Stromal cell of bone marrow (primary cell): Measurements from ENCODE around the gene KIAA0825.

Source experiments
- DNase-seq: peaks from one replicate; pipeline ENCODE4 v3.0.0-alpha.2; 2012; ENCODE audit warnings: low read depth

KIAA0825 gene

DNA sequence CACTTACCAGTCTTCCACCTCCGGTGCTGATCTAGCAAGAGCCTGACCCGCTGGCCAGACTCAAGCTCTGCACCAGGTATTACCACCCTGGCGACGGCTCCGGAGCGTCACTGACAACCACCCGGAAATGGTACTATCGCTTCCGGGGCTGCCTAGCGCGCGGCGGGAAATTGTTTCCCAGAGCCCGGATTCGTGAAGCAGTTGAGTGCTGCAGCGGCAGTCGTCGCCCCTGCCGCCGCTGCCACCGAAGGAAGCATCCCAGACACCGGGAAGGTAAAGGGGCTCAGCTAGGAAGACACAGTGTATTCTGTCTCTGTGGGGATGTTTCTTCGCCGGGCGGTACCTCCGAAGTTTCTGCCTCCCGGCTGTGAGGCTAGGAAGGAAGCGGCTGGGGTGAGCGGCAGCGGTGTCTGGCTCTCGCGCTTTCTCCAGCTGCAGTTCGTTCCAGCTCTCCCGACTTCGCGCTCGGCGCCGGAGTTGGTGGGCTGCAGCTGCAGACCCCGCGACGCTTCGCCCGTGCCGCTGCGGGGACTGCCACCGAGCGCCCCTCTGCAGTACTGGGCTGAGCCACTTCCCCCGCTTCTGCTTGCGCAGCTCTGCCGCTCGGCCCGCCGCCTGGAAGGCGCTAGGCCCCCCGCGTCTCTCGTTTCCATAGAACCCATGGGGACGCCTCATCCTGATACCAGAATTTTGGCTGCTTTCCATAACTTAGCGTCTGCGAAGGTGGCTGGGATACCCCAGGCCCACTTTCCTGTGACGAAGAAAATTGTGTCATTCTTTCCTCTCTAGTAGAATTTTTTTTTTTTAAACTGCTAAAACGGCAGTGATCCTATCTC is at the start of gene KIAA0825, which contains the start of gene SLF1:
Gene KIAA0825 (minus strand): TSS at position 112 of the 836 bp plus-strand sequence. CDS start 81,478 bp downstream, outside the sequence.
Gene SLF1 (plus strand): TSS at position 177 of the 836 bp plus-strand sequence. CDS start 10,142 bp downstream, outside the sequence.
- peak; percentile 81 for DNase-seq

DNA sequence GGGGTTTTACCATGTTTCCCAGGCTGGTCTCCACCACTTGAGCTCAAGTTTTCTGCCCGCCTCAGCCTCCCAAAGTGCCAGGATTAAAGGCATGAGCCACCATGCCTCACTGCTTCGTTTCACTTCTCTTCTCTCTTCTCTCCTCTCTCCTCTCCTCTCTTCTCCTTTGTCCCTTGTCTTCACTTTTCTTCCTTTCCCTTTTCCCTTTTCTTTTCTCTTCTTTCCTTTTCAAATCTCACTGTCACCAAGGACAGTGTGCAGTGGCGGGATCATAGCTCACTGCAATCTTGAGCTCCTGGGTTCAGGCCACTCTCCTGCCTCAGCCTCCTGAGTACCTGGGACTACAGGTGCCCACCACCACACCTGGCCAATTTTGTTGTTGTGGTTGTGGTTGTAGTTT is 49.5 kb upstream of the KIAA0825 start:
- no peak for DNase-seq

GRCh38 chr5:94661086-94661485 is 42.7 kb upstream of the KIAA0825 start:
- DNase-seq, result no peak

GRCh38 chr5:94660506-94660905 is 42.1 kb upstream of the KIAA0825 start:
- no peak for DNase-seq

DNA sequence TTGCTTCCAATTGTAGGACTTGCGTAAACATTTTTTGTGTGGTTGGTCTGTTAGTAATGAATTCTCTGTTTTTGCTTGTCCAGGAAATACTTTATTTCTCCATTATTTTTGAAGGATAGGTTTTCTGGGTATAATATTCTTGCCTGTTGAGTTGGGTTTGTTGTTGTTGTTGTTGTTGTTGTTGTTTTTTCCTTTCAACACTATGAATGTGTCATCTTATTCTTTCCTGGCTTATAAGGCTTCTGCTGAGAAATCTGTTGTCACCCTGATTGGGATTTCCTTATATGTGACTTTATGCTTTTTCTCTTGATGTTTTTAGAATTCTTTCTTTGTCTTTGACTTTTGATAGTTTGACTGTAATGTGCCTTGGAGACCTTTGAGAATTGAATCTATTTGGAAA is 39.9 kb upstream of the KIAA0825 start:
- DNase-seq, result no peak

GRCh38 chr5:94649874-94650273 is 31.5 kb upstream of the KIAA0825 start:
- no peak for DNase-seq

- no peak for DNase-seq
Observed at GRCh38 chr5:94646758-94647157, 28.4 kb upstream of the KIAA0825 start.

GRCh38 chr5:94645053-94645452 is 26.6 kb upstream of the KIAA0825 start:
- DNase-seq, result no peak

DNA sequence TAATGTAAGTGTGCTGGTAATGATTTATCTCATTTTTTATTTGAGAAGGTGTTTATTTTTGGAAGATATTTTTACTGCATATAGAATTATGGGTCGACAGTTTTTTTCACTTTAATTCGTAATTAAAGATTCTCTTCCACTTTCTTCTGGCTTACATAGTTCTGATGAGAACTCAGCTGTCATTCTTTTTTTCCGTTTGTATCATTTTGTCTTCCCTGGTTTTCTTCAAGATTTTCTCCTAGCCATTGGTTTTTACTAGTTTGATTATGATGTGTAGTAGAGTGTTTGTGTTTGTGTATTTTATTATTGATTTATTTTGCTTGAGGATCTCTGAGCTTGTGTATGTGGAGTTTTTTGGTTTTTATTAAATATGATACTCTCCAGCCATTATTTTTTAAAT is 21.8 kb upstream of the KIAA0825 start:
- DNase-seq, result no peak

GRCh38 chr5:94632024-94632423 is 13.6 kb upstream of the KIAA0825 start:
- DNase-seq, result no peak

DNA sequence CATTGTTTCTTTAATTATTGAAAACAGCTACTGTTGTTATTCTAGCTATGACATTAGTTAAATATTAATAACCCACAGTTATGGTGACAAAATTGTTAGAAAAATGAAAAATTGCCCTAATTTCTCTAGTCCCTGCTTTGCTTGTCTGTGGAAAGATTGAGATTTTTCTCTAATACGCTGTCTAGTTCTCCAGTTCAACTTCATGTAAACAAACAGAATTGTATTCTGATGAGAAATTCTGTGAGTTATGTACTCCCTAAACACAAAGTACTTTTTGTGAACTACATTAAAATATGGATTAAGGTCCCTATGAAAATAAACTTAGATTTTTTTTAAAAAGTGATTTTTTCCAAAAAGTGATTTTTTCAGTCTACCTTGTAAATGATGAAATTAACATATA is 8.8 kb upstream of the KIAA0825 start:
- no peak for DNase-seq

DNA sequence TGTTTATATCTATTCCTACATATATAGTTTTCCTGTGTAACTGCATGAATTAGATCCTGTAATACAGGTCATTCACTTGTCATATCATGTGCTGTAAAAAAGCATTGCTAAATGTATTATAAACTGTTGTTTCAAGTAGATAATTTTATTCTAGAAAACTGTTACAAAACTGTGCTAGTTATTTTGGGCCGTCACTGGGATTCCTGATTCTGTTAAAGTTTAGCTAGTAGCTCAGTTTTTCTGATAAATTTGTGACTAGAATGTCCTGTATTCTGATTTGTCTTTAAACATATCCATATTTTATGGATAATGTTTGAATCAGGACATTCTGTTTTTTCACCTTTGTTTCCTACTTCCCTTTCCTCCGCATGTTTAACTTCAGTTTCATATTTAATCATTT is 5.5 kb upstream of the KIAA0825 start:
- no peak for DNase-seq

GRCh38 chr5:94623011-94623410 is 4.6 kb upstream of the KIAA0825 start:
- no peak for DNase-seq

DNA sequence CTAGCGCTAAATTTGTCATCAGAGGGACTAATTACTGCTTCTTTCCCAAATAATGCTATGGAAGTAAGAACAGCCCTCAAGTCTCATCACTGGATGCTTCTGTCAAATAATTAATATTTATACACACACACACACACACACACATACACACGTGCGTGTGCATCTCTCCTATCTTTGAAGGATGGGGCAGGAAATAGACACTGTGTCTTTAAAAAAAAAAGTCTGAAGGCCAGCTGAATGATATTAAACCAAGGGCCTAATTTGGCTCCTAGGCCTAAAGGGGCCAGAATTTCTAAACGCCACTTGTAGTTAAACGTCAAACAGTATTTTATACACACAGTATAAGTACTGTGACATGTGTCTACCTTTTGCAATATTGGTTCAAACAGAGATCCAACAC is 3.4 kb upstream of the KIAA0825 start:
- DNase-seq, result no peak

DNA sequence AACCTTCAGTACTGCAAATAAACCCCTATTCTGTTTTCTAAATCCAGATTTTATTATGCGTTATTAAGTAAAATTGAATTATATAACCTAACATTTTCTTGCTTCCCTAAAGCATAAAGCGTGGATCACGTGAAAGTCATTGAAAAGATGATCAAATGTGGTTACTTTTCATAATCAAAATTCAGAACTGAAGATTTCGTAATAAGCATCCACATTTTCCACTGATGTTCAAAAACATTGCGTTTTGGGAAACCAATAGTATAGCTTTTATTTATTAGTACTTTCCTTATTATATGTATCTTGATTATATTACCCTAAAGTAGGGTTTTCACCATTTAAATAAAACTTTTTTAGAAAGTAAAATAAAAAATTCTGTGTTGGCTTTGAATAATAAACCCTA is 1.9 kb upstream of the KIAA0825 start:
- no peak for DNase-seq

- peak; percentile 43 for DNase-seq
Observed at GRCh38 chr5:94618029-94618492, 343 bp downstream of the KIAA0825 start.

DNA sequence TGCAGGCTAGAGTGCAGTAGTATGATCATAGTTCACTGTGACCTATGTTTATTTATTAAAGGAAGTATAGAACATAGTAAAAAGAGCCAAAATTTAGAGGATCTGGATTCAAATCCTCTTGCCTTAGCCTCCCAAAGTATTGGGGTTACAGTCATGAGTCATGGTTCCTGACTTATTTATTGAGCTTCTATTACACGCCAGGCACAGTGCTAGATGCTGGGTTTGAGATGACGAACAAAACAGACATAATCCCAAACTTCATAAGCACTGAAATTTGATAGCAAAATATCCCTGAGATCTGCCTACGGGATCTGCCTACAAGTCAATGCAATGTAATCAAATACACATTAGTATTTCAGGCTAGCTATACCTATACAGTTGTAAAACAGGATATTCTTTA is 2.5 kb downstream of the KIAA0825 start:
- DNase-seq, result no peak

DNA sequence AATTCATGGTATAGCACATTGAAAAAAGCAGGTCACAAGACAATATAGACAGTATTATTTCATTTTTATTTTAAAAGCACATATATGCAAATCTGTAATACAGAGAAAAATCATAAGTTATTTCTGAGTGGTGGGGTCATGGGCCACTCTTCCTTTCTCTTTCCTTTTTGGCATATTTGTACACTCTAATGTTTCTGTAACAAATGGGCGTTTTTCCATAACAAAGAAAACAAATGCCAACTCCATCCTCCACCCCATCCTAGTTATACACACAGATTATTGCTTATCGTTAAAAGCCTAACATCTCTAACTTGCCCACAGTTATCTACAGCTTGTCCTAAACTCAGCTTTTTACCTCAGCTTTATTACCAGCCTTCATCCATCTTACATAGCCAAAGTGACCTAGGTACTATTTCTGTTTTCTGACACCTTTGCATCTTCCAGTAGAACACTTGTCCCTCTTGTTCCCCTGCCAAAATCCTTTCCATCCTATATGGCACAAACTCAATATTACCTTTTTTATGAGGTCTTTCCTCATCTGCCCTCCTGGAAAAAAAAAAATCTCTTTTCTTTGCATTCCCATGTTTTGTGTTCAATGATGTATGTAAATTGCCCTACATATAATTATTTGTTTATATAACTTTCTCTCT is 4.1 kb downstream of the KIAA0825 start:
- no peak for DNase-seq

DNA sequence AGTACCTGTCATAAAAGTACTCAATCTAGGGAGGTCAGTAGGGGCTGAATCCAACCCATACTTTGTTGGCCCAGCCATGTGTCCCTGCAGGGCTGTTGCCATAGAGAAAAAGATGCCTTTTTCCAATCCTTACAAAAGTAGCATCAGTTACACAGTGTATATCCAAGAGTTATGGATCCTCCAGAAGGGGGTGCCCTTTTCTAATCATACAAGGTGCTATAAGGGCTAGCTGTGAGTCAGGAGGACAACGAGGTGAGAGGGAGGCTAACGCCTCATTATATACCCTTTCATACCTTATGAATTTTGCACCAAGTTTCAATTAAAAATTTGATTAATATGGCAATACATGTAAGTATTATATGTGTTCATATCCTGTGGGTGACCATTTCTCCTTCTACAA is 4.8 kb downstream of the KIAA0825 start:
- no peak for DNase-seq

- DNase-seq, result no peak
Observed at GRCh38 chr5:94595281-94595840, 23.0 kb downstream of the KIAA0825 start.

DNA sequence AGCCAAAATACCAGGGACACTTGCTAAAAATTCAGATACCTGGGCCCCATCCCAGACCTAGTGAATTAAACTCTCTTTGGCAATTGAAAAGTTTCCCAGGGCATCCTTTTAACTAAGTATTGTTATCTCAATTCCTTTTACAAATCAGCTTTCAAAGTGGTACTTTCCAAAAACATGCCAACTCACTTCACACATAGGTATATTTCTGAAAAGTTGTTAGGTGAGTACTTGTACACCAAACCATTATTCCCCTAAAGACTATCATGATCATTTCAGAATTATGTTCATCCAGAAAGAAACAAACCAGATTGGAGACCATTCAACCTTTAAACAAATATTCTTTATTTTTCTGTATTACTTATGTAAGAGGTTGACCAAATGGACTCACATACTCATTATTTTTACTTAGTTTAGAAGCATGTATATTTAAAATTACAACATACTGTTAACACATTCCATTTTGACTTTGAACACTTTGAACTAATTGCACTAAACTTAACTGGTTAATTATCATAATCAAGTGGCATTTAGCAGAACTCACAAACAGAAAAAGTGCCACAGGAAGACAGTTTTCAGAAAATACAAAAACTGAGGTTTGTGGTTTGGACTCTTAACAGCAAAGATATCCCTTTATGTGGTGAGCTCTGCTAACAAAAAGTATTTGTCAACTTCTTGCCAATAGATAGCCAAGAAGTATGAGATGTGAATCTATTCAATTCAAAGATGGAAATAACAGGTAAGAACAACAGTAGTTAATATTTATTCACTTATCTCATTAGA is 40.7 kb downstream of the KIAA0825 start:
- no peak for DNase-seq

- DNase-seq, result no peak
Observed at GRCh38 chr5:94575196-94575595, 43.2 kb downstream of the KIAA0825 start.
